HG03139 (cell line): ENCODE measurements around the gene LPO.

Source experiments
- ATAC-seq: cut with Tn5 transposase; IDR thresholded peaks from one replicate; pipeline ENCODE4 v1.9.1; 2021; ENCODE audit not compliant: unreplicated experiment

LPO gene

GRCh38 chr17:58315750-58316149 is 77.4 kb downstream of the LPO start:
- no peak for ATAC-seq

- ATAC-seq: no peak
These were observed 78.0 kb downstream of the LPO start for GRCh38 chr17:58316260-58316960.

- ATAC-seq: no peak
These were observed 79.2 kb downstream of the LPO start for GRCh38 chr17:58317421-58318064.

- ATAC-seq: no peak
These were observed 79.7 kb downstream of the LPO start for GRCh38 chr17:58318065-58318481.
